HUES64 (cell line): Measurements from ENCODE around the gene HAGH.

Experiments used
- H3K27ac ChIP-seq: 2 replicates; pipeline ENCODE4 v1.7.0; 2013; ENCODE audit warnings: low read depth, low read length, inconsistent platforms
- H3K27me3 ChIP-seq: 2 replicates; pipeline ENCODE4 v1.6.1; 2013; ENCODE audit warnings: mild to moderate bottlenecking, low read length; ENCODE audit not compliant: insufficient read depth
- H3K36me3 ChIP-seq: 2 replicates; pipeline ENCODE4 v1.6.1; 2013; ENCODE audit warnings: mild to moderate bottlenecking, low read length; ENCODE audit not compliant: insufficient read depth
- H3K4me1 ChIP-seq: 2 replicates; pipeline ENCODE4 v1.6.1; 2013; ENCODE audit warnings: mild to moderate bottlenecking, low read length, moderate library complexity; ENCODE audit not compliant: insufficient read depth
- H3K4me3 ChIP-seq: 2 replicates; pipeline ENCODE4 v1.5.1; 2013; ENCODE audit warnings: mild to moderate bottlenecking, low read length, moderate library complexity
- H3K9ac ChIP-seq: 2 replicates; pipeline ENCODE4 v1.6.1; 2013; ENCODE audit warnings: mild to moderate bottlenecking, low read depth, low read length
- H3K9me3 ChIP-seq: 2 replicates; pipeline ENCODE4 v1.6.1; 2013; ENCODE audit warnings: low read depth, low read length; ENCODE audit not compliant: insufficient read depth
- WGBS: fragments of 150-250, 120-280 bp; methylation state at CpG from one replicate; pipeline ENCODE4 v1.1.7; 2013; ENCODE audit warnings: missing lambda C conversion rate; 5-methylcytosine and 5-hydroxymethylcytosine counted together

The HAGH gene

DNA sequence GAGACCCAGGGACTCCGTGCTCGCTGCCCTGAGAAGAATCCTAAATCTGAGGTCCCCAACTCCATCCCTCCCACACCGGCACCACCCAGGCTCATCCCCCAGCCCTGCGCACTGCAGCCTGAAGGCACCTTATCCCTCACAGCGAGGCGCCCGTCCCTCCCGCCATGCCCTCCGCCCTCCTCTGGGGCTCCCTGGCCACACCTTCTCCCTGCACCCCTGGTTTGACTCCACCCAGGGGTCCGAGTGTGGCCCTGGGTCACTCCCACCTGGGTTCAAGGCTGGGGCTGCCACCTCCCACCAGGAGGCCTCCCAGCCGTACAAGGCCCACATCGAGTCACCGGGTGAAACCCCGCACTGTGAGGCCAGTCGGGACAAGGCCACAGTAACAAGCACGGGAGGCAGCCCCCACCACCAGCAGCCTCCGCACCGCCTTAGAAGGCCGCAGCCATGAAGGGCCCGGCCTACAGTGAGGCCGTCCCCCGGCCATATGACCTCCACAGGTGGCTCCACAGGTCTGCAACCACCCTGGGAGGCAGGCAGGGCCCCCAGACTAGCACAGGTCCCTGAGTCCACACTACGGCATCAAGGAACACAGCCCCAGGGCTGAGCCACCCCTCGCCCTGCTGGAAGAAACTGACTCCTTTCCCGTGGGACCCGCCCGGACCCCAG lies 8.3 kb downstream of the HAGH start:
- Histone ChIP-seq H3K4me3 (no peak overlapping the region), H3K4me1 (no peaks in the 10 kb centered on the region), H3K27ac (no peak overlapping the region), H3K36me3 (peaks cover 10% of the 10 kb centered on the region; the same call in 1 of the 2 replicates), H3K9me3 (no peaks in the 10 kb centered on the region), H3K9ac (no peak overlapping the region), H3K27me3 (no peaks in the 10 kb centered on the region)
- 95% methylated on average over 27 of the region's 27 CpGs for WGBS

DNA sequence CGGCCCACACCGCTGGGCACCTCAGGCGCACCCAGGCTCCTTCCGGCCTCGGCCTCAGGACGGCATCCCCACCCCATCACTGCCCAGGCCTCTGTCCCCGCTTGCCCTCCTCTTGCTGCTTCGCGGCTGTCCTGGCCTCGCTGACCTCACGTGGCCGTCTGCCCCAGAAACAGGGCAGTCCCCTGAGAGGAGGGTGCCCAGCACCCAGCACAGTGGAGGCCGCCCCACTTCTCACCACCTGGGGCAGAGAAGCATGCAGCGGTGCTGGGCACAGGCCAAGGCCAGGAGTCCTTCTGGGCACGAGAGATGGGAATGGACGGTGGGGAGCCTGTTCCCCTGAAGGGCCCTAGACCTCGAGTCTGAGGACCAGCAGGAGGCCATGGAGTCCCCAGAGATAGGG lies 8.9 kb downstream of the HAGH start:
- Histone ChIP-seq H3K36me3 (peaks cover 10% of the 10 kb centered on the region; the same call in 1 of the 2 replicates), H3K9ac (no peak overlapping the region), H3K4me1 (no peaks in the 10 kb centered on the region), H3K4me3 (no peak overlapping the region), H3K27ac (no peak overlapping the region), H3K27me3 (no peaks in the 10 kb centered on the region), H3K9me3 (no peaks in the 10 kb centered on the region)
- WGBS: 94% methylated on average over 17 of the region's 17 CpGs

DNA sequence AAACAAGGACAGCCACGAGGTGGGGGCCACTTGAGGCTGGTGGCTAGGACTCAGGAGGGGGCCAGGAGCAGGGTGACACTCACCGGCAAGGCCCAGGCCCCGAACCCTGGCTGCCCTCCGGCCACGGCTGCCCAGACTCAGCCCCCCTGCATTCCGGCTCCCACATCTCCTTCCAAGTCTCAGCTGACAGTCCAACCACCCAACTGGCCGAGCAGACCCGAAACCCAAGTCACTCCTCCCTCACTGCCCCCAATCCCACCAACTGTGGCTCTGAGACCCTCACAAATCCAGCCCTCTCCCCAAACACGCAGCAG lies 9.4 kb downstream of the HAGH start:
- H3K36me3 ChIP-seq: peaks cover 10% of the 10 kb centered on the region; the same call in 1 of the 2 replicates
- H3K27me3 ChIP-seq: no peaks in the 10 kb centered on the region
- no peak overlapping the region for H3K27ac ChIP-seq
- H3K4me3 ChIP-seq: no peak overlapping the region
- H3K4me1 ChIP-seq: no peaks in the 10 kb centered on the region
- H3K9me3 ChIP-seq: no peaks in the 10 kb centered on the region
- 92% methylated on average over 9 of the region's 9 CpGs for WGBS
- no peak overlapping the region for H3K9ac ChIP-seq

DNA sequence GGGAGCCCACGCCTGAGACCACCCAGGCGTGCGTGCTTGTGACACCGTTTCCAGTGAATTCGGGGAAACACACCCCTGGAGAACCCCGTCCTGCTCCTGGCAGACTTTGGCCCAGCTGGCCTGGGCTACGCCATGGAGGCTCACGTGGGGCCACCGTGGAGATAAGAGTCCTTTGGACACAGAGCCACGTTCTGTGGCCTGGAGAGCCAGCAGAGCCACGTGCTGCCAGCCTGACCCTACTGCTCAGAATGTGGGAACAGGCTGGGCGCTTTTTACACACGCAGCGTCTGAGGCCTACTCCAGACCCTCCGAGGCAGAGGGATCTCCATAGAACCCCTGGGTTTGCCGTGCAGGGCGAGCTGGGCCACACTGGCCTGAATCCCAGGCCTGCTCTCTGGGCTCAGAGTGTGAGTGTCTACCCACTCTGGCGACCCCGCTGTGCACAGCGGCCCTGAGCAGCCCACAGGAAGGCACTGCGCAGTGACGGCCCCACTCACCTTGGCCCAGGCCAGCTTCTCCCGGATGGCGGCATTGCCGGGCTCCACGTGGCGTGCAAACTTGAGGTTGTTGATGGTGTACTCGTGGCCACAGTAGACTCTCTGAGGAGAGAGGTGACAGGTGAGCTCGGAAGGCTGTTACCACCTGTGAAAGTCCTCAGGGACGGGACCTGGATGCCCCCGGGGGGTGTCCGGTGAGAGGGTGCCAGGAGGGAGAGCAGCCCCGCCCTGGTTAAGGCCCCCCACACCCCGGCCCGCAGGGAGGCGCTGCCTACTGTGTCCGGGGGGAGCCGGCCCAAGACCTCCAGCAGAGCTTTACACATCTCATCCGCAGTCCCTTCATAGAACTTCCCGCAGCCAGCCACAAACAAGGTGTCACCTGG lies 10.0 kb downstream of the HAGH start:
- WGBS: 95% methylated on average over 40 of the region's 40 CpGs
- H3K9me3 ChIP-seq: no peaks in the 10 kb centered on the region
- no peaks in the 10 kb centered on the region for H3K27me3 ChIP-seq
- no peak overlapping the region for H3K27ac ChIP-seq
- H3K4me3 ChIP-seq: no peak overlapping the region
- no peaks in the 10 kb centered on the region for H3K4me1 ChIP-seq
- H3K9ac ChIP-seq: no peak overlapping the region
- H3K36me3 ChIP-seq: peaks cover 10% of the 10 kb centered on the region; the same call in 1 of the 2 replicates

DNA sequence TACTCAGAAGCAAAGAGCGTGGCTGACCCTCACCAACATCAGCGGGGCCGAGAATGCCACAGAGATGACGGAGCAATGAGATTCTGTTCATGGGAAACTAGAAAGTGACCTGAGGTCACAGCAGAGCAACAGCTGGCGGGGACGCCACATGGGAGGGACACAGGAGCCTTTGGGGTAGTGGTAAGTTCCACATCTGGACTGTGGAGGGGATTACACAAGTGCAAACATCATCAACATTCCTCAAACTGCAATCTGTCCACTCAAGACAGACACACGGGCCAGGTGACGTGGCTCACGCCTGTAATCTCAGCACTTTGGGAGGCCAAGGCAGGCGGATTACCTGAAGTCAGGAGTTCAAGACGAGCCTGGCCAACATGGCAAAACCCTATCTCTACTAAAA lies 11.2 kb downstream of the HAGH start:
- 97% methylated on average over 11 of the region's 11 CpGs for WGBS

DNA sequence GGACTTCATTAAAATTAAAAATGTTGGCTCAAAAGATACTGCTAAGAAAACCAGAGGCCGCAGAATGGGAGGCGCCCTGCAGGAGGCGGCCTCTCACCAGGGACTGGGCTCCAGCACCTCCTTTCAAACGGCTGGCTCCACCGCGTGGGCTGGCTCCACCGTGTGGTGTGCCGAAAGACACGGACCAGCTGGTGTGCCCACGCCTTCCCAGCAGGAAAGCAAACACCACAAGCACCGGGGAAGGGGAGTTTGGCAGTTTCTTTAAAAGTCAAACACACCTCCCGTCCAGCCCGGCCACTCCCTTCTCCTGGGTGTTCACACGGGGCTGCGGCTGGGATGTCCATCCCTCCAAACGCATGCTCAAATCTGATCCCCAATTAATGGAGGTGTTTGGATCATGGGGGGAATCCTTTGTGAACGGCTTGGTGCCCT lies 13.9 kb downstream of the HAGH start:
- Histone ChIP-seq H3K4me3 (no peak overlapping the region), H3K4me1 (no peaks in the 10 kb centered on the region), H3K9ac (no peak overlapping the region), H3K36me3 (peaks cover 10% of the 10 kb centered on the region; the same call in 1 of the 2 replicates), H3K9me3 (no peaks in the 10 kb centered on the region), H3K27me3 (no peaks in the 10 kb centered on the region), H3K27ac (no peak overlapping the region)
- 48% methylated on average over 17 of the region's 17 CpGs for WGBS

More for the DNA sequence above, 11.2 kb downstream of the HAGH start:
- Histone ChIP-seq H3K9ac (no peak overlapping the region), H3K27me3 (no peaks in the 10 kb centered on the region), H3K4me3 (no peak overlapping the region), H3K27ac (no peak overlapping the region), H3K36me3 (peaks cover 10% of the 10 kb centered on the region; the same call in 1 of the 2 replicates), H3K9me3 (no peaks in the 10 kb centered on the region), H3K4me1 (no peaks in the 10 kb centered on the region)

DNA sequence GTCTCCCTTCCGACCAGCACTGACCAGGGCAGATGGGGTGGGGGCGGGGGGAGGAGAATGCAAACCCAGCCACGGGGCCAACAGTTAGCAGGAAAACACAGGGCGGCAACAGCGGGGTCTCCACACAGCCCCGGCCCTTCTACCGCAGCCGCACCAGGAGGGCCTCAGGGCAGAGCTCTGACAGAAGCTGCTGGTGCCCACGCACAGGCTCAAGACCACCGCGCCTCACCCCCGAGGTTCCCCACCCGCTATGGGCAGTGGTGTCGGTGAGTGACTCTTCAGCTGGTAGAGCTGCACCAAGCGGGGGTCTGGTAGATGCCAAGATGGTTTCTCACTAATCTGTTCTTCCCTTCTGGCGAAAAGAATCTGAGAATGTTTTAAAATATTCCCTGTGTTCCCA lies 16.1 kb downstream of the HAGH start:
- H3K36me3 ChIP-seq: peaks cover 4% of the 10 kb centered on the region; the same call in 1 of the 2 replicates
- no peaks in the 10 kb centered on the region for H3K9me3 ChIP-seq
- 94% methylated on average over 16 of the region's 16 CpGs for WGBS
- H3K27me3 ChIP-seq: no peaks in the 10 kb centered on the region
- no peak overlapping the region for H3K27ac ChIP-seq
- H3K4me1 ChIP-seq: no peaks in the 10 kb centered on the region
- H3K4me3 ChIP-seq: no peak overlapping the region
- no peak overlapping the region for H3K9ac ChIP-seq

DNA sequence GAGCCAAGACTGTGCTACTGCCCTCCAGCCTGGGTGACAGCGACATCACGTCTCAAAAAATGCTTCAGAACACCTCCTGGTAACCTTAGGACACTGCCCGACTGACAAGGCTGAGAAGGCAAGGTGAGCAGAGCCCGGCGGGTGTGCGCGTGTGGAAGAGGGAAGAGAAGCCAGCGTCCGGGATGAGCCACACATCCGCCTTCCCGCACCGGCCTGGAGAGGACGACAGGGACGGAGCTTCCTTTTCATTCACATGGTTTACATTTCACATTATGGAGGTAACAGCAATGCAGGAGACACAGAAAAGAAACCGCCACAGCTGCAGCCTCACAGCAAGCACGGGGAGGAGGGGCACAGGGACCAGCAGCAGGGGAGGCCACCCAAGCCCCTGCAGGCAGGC lies 16.5 kb downstream of the HAGH start:
- H3K9ac ChIP-seq: no peak overlapping the region
- WGBS: 95% methylated on average over 13 of the region's 16 CpGs
- H3K4me3 ChIP-seq: no peak overlapping the region
- no peaks in the 10 kb centered on the region for H3K4me1 ChIP-seq
- peaks cover 3% of the 10 kb centered on the region; the same call in 1 of the 2 replicates for H3K36me3 ChIP-seq
- H3K27me3 ChIP-seq: no peaks in the 10 kb centered on the region
- H3K9me3 ChIP-seq: no peaks in the 10 kb centered on the region
- no peak overlapping the region for H3K27ac ChIP-seq

DNA sequence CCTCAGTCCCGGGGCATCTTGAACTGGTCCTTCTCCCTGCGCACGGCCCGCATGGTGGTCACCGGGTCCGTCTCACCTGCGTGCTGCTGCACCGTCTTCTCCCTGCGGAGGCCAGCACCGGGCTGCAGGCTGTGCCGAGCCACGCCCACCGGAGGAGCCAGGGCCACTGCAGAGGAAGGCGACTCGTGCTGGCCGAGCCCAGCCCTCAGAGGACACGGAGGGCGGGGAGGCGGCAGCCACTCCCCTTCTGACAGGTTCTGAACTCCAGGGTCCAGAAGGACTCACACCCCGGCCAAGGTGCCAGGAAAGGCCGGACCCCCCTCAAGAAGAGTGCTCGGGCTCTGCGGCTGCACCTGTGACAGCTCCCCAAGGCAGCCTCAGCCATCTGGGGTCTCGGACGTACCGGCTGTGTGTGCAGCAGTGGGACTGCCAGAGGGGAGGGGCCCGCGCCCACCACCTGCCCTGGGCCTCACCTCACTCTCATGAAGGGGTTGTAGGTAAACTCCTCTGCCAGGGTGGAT lies 17.3 kb downstream of the HAGH start:
- no peak overlapping the region for H3K4me3 ChIP-seq

DNA sequence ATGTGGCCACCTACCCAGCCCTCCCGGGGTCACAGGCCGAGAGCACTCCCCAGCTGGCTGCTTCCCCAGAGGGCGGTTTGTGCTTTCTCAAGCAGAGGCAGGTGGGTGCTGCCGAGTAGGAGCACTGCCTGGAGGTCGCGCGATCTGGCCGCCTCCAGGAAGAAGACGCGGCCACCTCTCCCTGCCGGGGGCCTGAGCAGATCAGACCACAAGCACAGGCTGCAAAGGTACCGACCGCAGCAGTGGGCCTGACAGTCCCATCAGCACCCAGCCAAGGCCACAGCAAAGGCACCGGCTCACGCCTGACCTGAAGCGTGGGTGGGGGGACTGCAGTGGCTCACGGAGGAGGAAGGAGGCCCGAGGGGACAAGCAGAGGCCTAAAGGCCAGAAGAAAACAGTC lies 17.9 kb downstream of the HAGH start:
- H3K4me1 ChIP-seq: no peaks in the 10 kb centered on the region
- WGBS: 79% methylated on average over 18 of the region's 18 CpGs
- H3K9ac ChIP-seq: no peak overlapping the region
- H3K4me3 ChIP-seq: no peak overlapping the region
- H3K27ac ChIP-seq: no peak overlapping the region
- 0 out of 2 replicates have a peak, but pooled peaks cover 3% of the 10 kb centered on the region for H3K9me3 ChIP-seq
- no peaks in the 10 kb centered on the region for H3K27me3 ChIP-seq
- peaks cover 3% of the 10 kb centered on the region; the same call in 1 of the 2 replicates for H3K36me3 ChIP-seq

More for the DNA sequence above, 17.3 kb downstream of the HAGH start:
- Histone ChIP-seq H3K9ac (no peak overlapping the region), H3K27ac (no peak overlapping the region), H3K4me1 (no peaks in the 10 kb centered on the region), H3K36me3 (peaks cover 3% of the 10 kb centered on the region; the same call in 1 of the 2 replicates), H3K9me3 (no peaks in the 10 kb centered on the region), H3K27me3 (no peaks in the 10 kb centered on the region)
- 68% methylated on average over 28 of the region's 28 CpGs for whole genome bisulfite sequencing

DNA sequence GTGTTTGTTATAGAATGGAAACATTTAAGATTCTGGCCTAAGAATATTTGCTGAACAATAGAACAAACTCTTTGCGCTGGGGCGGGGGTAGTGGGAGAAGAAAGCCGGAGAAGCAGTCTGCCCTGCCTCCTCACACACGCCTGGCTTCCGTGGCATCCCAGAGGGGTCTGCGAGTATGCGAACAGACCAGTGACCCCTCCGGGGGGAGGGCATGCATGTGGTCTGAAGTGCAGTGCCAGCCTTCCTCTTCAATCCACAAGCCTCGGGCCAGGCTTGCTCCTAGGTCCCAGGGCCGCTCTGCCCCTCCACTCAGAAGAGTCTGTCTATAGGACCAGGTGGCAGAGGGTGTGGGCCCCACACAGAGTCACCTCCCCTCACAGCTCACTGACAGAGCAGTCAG lies 19.0 kb downstream of the HAGH start:
- Histone ChIP-seq H3K9me3 (0 out of 2 replicates have a peak, but pooled peaks cover 3% of the 10 kb centered on the region), H3K4me1 (no peaks in the 10 kb centered on the region), H3K27ac (no peak overlapping the region), H3K4me3 (no peak overlapping the region), H3K9ac (no peak overlapping the region), H3K27me3 (no peaks in the 10 kb centered on the region), H3K36me3 (peaks cover 3% of the 10 kb centered on the region; the same call in 1 of the 2 replicates)
- 86% methylated on average over 10 of the region's 10 CpGs for WGBS
